Measurements from ENCODE around the gene CCSAP. TPM values are rescaled to one million over a fixed set of nuclear protein-coding genes. Genes with fewer than 3 reads are reported as not detected.

The CCSAP gene
- total RNA-seq, 1 experiment from 2014 or later: 8.5 TPM

GRCh38 chr1:229370601-229371021, 27.8 kb upstream of the CCSAP start:
- no peaks in the 10 kb centered on the region for H3K23me2 ChIP-seq (ENCODE audit: insufficient read length, low read depth, low read length, poor library complexity, severe bottlenecking)
- no peak overlapping the region for H2BK20ac ChIP-seq (ENCODE audit: low read depth, low read length, poor library complexity, severe bottlenecking)
- no peak overlapping the region for H3K23ac ChIP-seq (ENCODE audit: insufficient read length, low read depth, low read length)
- no peak overlapping the region for H3K27ac Mint-ChIP-seq
- no peak overlapping the region for H4K8ac ChIP-seq (replicated peaks; ENCODE audit: insufficient read length, low read depth, low read length)
- H4K91ac ChIP-seq (ENCODE audit: insufficient read length, low read depth, low read length): no peak overlapping the region
- no peak for DNase-seq
- no peak overlapping the region for H3T11ph ChIP-seq (ENCODE audit: low read length)
- H3K27me3 ChIP-seq (ENCODE audit: insufficient read depth, low read length): no peaks in the 10 kb centered on the region
- H2BK12ac ChIP-seq (ENCODE audit: insufficient read length, low read depth, low read length): no peak overlapping the region
- no peak overlapping the region for H2BK15ac ChIP-seq (ENCODE audit: low read depth, low read length)
- H4K20me1 ChIP-seq (ENCODE audit: control insufficient read depth, insufficient read depth, insufficient read length): no peaks in the 10 kb centered on the region
- H3K27me3 Mint-ChIP-seq (ENCODE audit: low read depth): no peaks in the 10 kb centered on the region; the same call in none of the 2 replicates
- no peaks in the 10 kb centered on the region; a peak in 1 of 4 replicates for H3K4me1 Mint-ChIP-seq
- no CpG with 5 or more reads among the region's 7 CpGs for WGBS (ENCODE audit: extremely low coverage, insufficient read length, low lambda C conversion rate)
- no peaks in the 10 kb centered on the region for H3K4me1 ChIP-seq (ENCODE audit: insufficient read depth, low read length)
- no peaks in the 10 kb centered on the region; a peak in 2 of 7 replicates for H3K36me3 Mint-ChIP-seq (ENCODE audit: insufficient read depth in 1 of 3, low read depth in 3 of 3)
- TF ChIP-seq CTCF (conservative IDR thresholded peaks at IDR 0.05): no peak
- no peaks in the 10 kb centered on the region for H3K9me3 ChIP-seq (ENCODE audit: control insufficient read depth, low read depth, low read length)
- H3K4ac ChIP-seq (ENCODE audit: low read depth, low read length): no peak overlapping the region
- no peak overlapping the region for H2AK5ac ChIP-seq (ENCODE audit: insufficient read length, low read length)
- no peak overlapping the region for H3K4me2 ChIP-seq (ENCODE audit: insufficient read depth, insufficient read length, low read length)
- H2AFZ ChIP-seq (ENCODE audit: low read length): no peak overlapping the region
- H3K56ac ChIP-seq (ENCODE audit: insufficient read length, low read depth, low read length): no peak overlapping the region
- H4K5ac ChIP-seq (ENCODE audit: insufficient read length, low read depth, low read length): no peak overlapping the region
- H3K79me1 ChIP-seq (ENCODE audit: insufficient read depth, low read depth, low read length, poor library complexity, severe bottlenecking): no peaks in the 10 kb centered on the region
- no peak overlapping the region for H2BK120ac ChIP-seq (ENCODE audit: low read depth, low read length, poor library complexity, severe bottlenecking)
- no peaks in the 10 kb centered on the region for H3K79me2 ChIP-seq (ENCODE audit: insufficient read depth, low read length)
- no peak overlapping the region for H3K14ac ChIP-seq (ENCODE audit: insufficient read depth, low read length)
- no peak overlapping the region for H2BK5ac ChIP-seq (ENCODE audit: insufficient read length, low read length)
- H3K4me3 Mint-ChIP-seq: no peak overlapping the region
- no peak overlapping the region for H3K18ac ChIP-seq (ENCODE audit: insufficient read length, low read depth, low read length)
- H3K9me3 Mint-ChIP-seq: peaks cover 0 to 2% of the 10 kb centered on the region in 2 experiments; a peak in 1 of 5 replicates
- no peak overlapping the region for H3K27ac ChIP-seq (ENCODE audit: insufficient read length, low read depth, low read length)
- no peak overlapping the region for H3K9ac ChIP-seq (ENCODE audit: extremely low read depth, insufficient read length, low read length)
